HG02884 (cell line): ENCODE measurements around the gene AMIGO1.

Experiments
- ATAC-seq: cut with Tn5 transposase; IDR thresholded peaks from one replicate; pipeline ENCODE4 v1.9.1; 2021; ENCODE audit warnings: mild to moderate bottlenecking, moderate library complexity; ENCODE audit not compliant: unreplicated experiment

AMIGO1 gene

GRCh38 chr1:109457819-109458218 is 51.7 kb downstream of the AMIGO1 start:
- ATAC-seq, result no peak

DNA sequence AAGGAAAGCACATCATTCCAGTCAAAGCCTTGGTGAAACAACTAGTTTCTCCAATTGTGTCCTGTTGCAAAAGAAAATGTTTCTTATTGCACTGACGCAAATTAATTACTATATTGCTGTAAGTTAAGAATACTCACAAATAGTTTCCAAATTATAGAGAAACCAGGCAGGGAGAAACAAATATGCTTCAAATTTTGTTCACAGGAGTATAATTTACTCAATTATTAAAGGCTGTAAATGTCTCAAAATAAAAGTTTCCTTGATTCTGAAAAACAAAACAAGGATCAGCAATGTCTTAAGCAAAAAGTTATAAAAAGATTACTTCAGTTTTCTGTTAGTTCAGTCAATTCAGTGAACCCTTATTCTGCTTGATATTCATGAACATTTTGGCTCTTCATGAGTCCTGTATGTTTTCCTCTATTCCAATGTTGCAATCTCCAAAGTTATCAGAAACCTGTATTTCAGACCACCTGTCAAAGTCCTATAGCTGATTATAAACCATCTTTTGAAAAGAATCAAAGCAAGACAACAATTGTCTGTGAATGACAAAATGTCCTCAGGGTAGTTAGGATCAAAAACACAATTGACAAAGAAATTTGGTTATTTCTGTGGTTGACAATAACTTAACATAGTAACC is 54.9 kb downstream of the AMIGO1 start:
- no peak for ATAC-seq
